ENCODE results near the gene CDH13. TPM values are rescaled to one million over a fixed set of nuclear protein-coding genes. Genes with fewer than 3 reads are reported as not detected.

Gene CDH13
- total and polyA plus RNA-seq, 2 of the 8 experiments (the other 6 are each of a cell fraction or from before 2014, with no cell fraction given): 2.3 to 2.4 TPM

DNA sequence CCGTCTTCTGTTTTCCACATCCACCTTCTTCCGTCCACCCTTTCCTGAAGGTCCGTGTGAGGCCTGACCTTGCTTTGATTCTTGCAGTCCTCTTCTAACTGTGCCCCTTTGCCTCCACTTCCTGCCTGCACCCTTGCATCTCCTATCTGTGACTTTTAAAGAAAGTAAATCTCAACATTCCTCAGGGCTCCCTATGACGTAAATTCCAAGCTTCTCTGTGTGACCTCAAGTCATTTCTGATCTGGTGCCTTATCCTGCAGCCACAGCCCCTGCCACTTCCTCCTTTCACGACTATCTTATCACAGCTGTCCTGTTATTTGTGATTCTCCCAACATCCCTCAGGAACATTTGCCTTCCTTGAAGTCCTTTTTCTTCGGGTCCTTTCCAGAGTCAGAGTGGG lies 520.5 kb downstream of the CDH13 start:
- H3K79me1 ChIP-seq (ENCODE audit: low read depth, low read length): no peaks in the 10 kb centered on the region
- no peak overlapping the region for H3K18ac ChIP-seq (ENCODE audit: extremely low read depth, low read length)
- no peaks in the 10 kb centered on the region for H3K23me2 ChIP-seq (ENCODE audit: low read depth, low read length)
- H3K14ac ChIP-seq (ENCODE audit: insufficient read length): no peak overlapping the region
- no peak overlapping the region for H3K23ac ChIP-seq (ENCODE audit: insufficient read length)
- ChIA-PET POLR2A (ENCODE audit: partially characterized antibody) (no interaction called here), CTCF (ENCODE audit: partially characterized antibody) (no interaction called here)
- DNase-seq (ENCODE audit: low read depth in 1 of 2, low spot score in 2 of 2) (no peak), FAIRE-seq (no peak)
- H4K91ac ChIP-seq (replicated peaks; ENCODE audit: insufficient read length, low read length): no peak overlapping the region
- H4K8ac ChIP-seq (ENCODE audit: extremely low read depth, insufficient read depth, low read length): no peak overlapping the region
- H3K4me3 ChIP-seq (ENCODE audit: extremely low read depth in 1 of 4, insufficient read depth in 2 of 4, low read depth in 3 of 4, low read length in 4 of 4): no peak overlapping the region
- 97% methylated on average over 6 of the region's 6 CpGs; no CpG with 5 or more reads in 1 of the 2 experiments for WGBS, 2 experiments (ENCODE audit: extremely low coverage in 1 of 2, insufficient coverage in 1 of 2, insufficient read length in 1 of 2, insufficient replicate concordance in 2 of 2, low coverage in 1 of 2, low lambda C conversion rate in 2 of 2, missing lambda C conversion rate in 1 of 2)
- H3K56ac ChIP-seq (replicated peaks; ENCODE audit: insufficient read length, low read depth, low read length): no peak overlapping the region
- no peak overlapping the region for H2BK20ac ChIP-seq (ENCODE audit: low read length)
- no peak overlapping the region for H2BK5ac ChIP-seq (ENCODE audit: low read depth, low read length)
- no peak overlapping the region for H3K4ac ChIP-seq (replicated peaks; ENCODE audit: insufficient read length, low read depth, low read length)
- H2AK5ac ChIP-seq (ENCODE audit: low read depth, low read length): no peak overlapping the region
- H4K20me1 ChIP-seq (replicated peaks in 1 of 2; ENCODE audit: control insufficient read depth in 1 of 2, insufficient read depth in 2 of 2, low read length in 2 of 2): no peaks in the 10 kb centered on the region
- no peaks in the 10 kb centered on the region for H3K36me3 ChIP-seq (ENCODE audit: control insufficient read depth in 2 of 4, insufficient read depth in 4 of 4, low read length in 3 of 4)
- H3K4me1 ChIP-seq (replicated peaks in 1 of 4; ENCODE audit: control insufficient read depth in 3 of 4, insufficient read depth in 4 of 4, low read length in 3 of 4): no peaks in the 10 kb centered on the region
- H3K9me3 ChIP-seq (ENCODE audit: insufficient read depth in 2 of 2, low read depth in 1 of 2, low read length in 1 of 2): no peaks in the 10 kb centered on the region
- no peak overlapping the region for H2AFZ ChIP-seq (ENCODE audit: low read length)
- no peak overlapping the region for H2BK120ac ChIP-seq (replicated peaks; ENCODE audit: low read depth, low read length)
- no peak overlapping the region for H2BK12ac ChIP-seq (ENCODE audit: low read depth, low read length)
- H3K9ac ChIP-seq (replicated peaks in 1 of 4; ENCODE audit: extremely low read depth in 1 of 4, low read depth in 3 of 4, low read length in 3 of 4): no peak overlapping the region
- H3K27me3 ChIP-seq (replicated peaks in 1 of 4; ENCODE audit: control insufficient read depth in 3 of 4, extremely low read depth in 1 of 4, insufficient read depth in 3 of 4, low read length in 3 of 4): no peaks in the 10 kb centered on the region
- H2BK15ac ChIP-seq (ENCODE audit: low read length): no peak overlapping the region
- no peaks in the 10 kb centered on the region for H3K79me2 ChIP-seq (ENCODE audit: control insufficient read depth in 1 of 2, insufficient read depth in 2 of 2, low read length in 2 of 2)
- H3K4me2 ChIP-seq (ENCODE audit: insufficient read depth in 1 of 2, low read depth in 2 of 2, low read length in 2 of 2): no peak overlapping the region
- H4K5ac ChIP-seq (ENCODE audit: insufficient read length, low read depth, low read length): no peak overlapping the region
- no peak overlapping the region for H3K27ac ChIP-seq (ENCODE audit: low read depth, low read length)
- no peak for TF ChIP-seq SP1 (IDR thresholded peaks at IDR 0.05; ENCODE audit: low read depth, low read length)
- no peak for TF ChIP-seq CHD1 (IDR thresholded peaks at IDR 0.05; ENCODE audit: low read depth, low read length)
- no peak for TF ChIP-seq SP4 (IDR thresholded peaks at IDR 0.05; ENCODE audit: low read length)
- TF ChIP-seq CBX8 (IDR thresholded peaks at IDR 0.05; ENCODE audit: borderline replicate concordance, low read depth, low read length): no peak
- no peak for TF ChIP-seq CTBP2 (IDR thresholded peaks at IDR 0.05; ENCODE audit: borderline replicate concordance, insufficient read depth, insufficient read length, low read length)
- TF ChIP-seq GABPA (IDR thresholded peaks at IDR 0.05; ENCODE audit: borderline replicate concordance, insufficient read depth, low read length): no peak
- no peak for TF ChIP-seq SIN3A (conservative IDR thresholded peaks at IDR 0.05 in 1 of 2, IDR thresholded peaks at IDR 0.05 in 1 of 2; ENCODE audit: low read depth in 1 of 2, low read length in 2 of 2)
- no peak for TF ChIP-seq GTF2F1 (IDR thresholded peaks at IDR 0.05; ENCODE audit: borderline replicate concordance, low read depth, low read length)
- TF ChIP-seq CHD2 (IDR thresholded peaks at IDR 0.05; ENCODE audit: low read length): no peak
- TF ChIP-seq, protein P1, sequence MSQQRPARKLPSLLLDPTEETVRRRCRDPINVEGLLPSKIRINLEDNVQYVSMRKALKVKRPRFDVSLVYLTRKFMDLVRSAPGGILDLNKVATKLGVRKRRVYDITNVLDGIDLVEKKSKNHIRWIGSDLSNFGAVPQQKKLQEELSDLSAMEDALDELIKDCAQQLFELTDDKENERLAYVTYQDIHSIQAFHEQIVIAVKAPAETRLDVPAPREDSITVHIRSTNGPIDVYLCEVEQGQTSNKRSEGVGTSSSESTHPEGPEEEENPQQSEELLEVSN (IDR thresholded peaks at IDR 0.05): no peak
- no peak for TF ChIP-seq TAF1 (IDR thresholded peaks at IDR 0.05; ENCODE audit: low read depth, low read length)
- no peak for TF ChIP-seq EGR1 (IDR thresholded peaks at IDR 0.05; ENCODE audit: borderline replicate concordance, low read depth, low read length)
- TF ChIP-seq RAD21 (IDR thresholded peaks at IDR 0.05 in 1 of 2, conservative IDR thresholded peaks at IDR 0.05 in 1 of 2; ENCODE audit: low read depth in 2 of 2, low read length in 2 of 2): no peak
